Mesenchymal stem cell (in vitro differentiated cells and primary cell): ENCODE results near the gene TMEM178B.

Experiments
- DNase-seq: peaks from one replicate; pipeline ENCODE4 v3.0.0-alpha.2; 2013
- H2AFZ ChIP-seq: one replicate; pipeline ENCODE4 v1.6.1; 2013; ENCODE audit warnings: low read depth, mild to moderate bottlenecking, control low read depth, inconsistent platforms, low read length, moderate library complexity
- H2AK5ac ChIP-seq: 2 replicates; pipeline ENCODE4 v1.6.1; 2013; ENCODE audit warnings: low read length, moderate library complexity, mild to moderate bottlenecking, inconsistent platforms; ENCODE audit not compliant: severe bottlenecking
- H2BK120ac ChIP-seq: one replicate; pipeline ENCODE4 v1.6.1; 2013; ENCODE audit warnings: low read depth, mild to moderate bottlenecking, inconsistent platforms, low read length, moderate library complexity
- H2BK12ac ChIP-seq, 2 experiments: one replicate each; pipeline ENCODE4 v1.6.1; 2013; ENCODE audit warnings: inconsistent platforms in 2 of 2, low read length in 2 of 2, mild to moderate bottlenecking in 2 of 2, moderate library complexity in 2 of 2, control low read depth in 1 of 2
- H2BK15ac ChIP-seq: one replicate; pipeline ENCODE4 v1.6.1; 2013; ENCODE audit warnings: mild to moderate bottlenecking, low read depth, inconsistent platforms; ENCODE audit not compliant: poor library complexity, severe bottlenecking
- H2BK5ac ChIP-seq: 2 replicates; pipeline ENCODE4 v1.6.1; 2013; ENCODE audit warnings: low read depth, mild to moderate bottlenecking, low read length, control low read depth, inconsistent platforms; ENCODE audit not compliant: poor library complexity, severe bottlenecking
- H3K14ac ChIP-seq, 2 experiments: one replicate each; pipeline ENCODE4 v1.6.1; 2013; ENCODE audit warnings: inconsistent platforms in 2 of 2, low read length in 2 of 2, control low read depth in 1 of 2, mild to moderate bottlenecking in 1 of 2, moderate library complexity in 1 of 2
- H3K18ac ChIP-seq, 2 experiments: one replicate each; pipeline ENCODE4 v1.6.1; 2013; ENCODE audit warnings: inconsistent platforms in 2 of 2, low read length in 2 of 2, control low read depth in 1 of 2, low read depth in 1 of 2, mild to moderate bottlenecking in 1 of 2
- H3K23ac ChIP-seq, 2 experiments: one replicate each; pipeline ENCODE4 v1.6.1; 2013; ENCODE audit warnings: inconsistent platforms in 2 of 2, low read length in 2 of 2, mild to moderate bottlenecking in 2 of 2, moderate library complexity in 2 of 2, control low read depth in 1 of 2
- H3K27ac ChIP-seq: 2 replicates; pipeline ENCODE4 v1.5.1; 2013; ENCODE audit warnings: mild to moderate bottlenecking, moderate library complexity, low read length, control low read depth, inconsistent platforms; ENCODE audit not compliant: poor library complexity, severe bottlenecking
- H3K27me3 ChIP-seq, 2 experiments: 2 replicates each; pipeline versions ENCODE4 v1.6.1 to v1.7.0; 2013; ENCODE audit warnings: low read length in 2 of 2, mild to moderate bottlenecking in 2 of 2, moderate library complexity in 2 of 2, control low read depth in 1 of 2, inconsistent platforms in 1 of 2; ENCODE audit not compliant: control insufficient read depth in 1 of 2, insufficient read depth in 1 of 2
- H3K36me3 ChIP-seq, 2 experiments: 2 replicates each; pipeline versions ENCODE4 v1.6.1 to v1.7.0; 2013; ENCODE audit warnings: low read length in 2 of 2, control low read depth in 1 of 2, inconsistent platforms in 1 of 2, low read depth in 1 of 2, mild to moderate bottlenecking in 1 of 2; ENCODE audit not compliant: insufficient read depth in 2 of 2, control insufficient read depth in 1 of 2
- H3K4ac ChIP-seq, 2 experiments: one replicate each; pipeline ENCODE4 v1.6.1; 2013; ENCODE audit warnings: inconsistent platforms in 2 of 2, low read length in 2 of 2, mild to moderate bottlenecking in 2 of 2, moderate library complexity in 2 of 2, control low read depth in 1 of 2, low read depth in 1 of 2
- H3K4me1 ChIP-seq: 2 replicates; pipeline ENCODE4 v1.6.1; 2013; ENCODE audit warnings: low read depth, low read length, control low read depth; ENCODE audit not compliant: control insufficient read depth, insufficient read depth
- H3K4me2 ChIP-seq: 2 replicates; pipeline ENCODE4 v1.6.1; 2013; ENCODE audit warnings: low read length, mild to moderate bottlenecking, inconsistent platforms; ENCODE audit not compliant: poor library complexity, severe bottlenecking
- H3K4me3 ChIP-seq, 2 experiments: 2 replicates each; pipeline versions ENCODE4 v1.5.1 to v1.7.0; 2013; ENCODE audit warnings: low read length in 2 of 2, mild to moderate bottlenecking in 2 of 2, control low read depth in 1 of 2, low read depth in 1 of 2; ENCODE audit not compliant: insufficient read depth in 1 of 2
- H3K79me1 ChIP-seq: replicated peaks from 2 replicates; pipeline ENCODE4 v1.6.1; 2013; ENCODE audit warnings: mild to moderate bottlenecking, control low read depth, low read length, inconsistent platforms; ENCODE audit not compliant: poor library complexity, severe bottlenecking
- H3K9ac ChIP-seq: 2 replicates; pipeline ENCODE4 v1.7.0; 2013; ENCODE audit warnings: mild to moderate bottlenecking, low read length, moderate library complexity
- H3K9me3 ChIP-seq: 2 replicates; pipeline ENCODE4 v1.7.0; 2013; ENCODE audit warnings: mild to moderate bottlenecking, low read length; ENCODE audit not compliant: control insufficient read depth
- H4K8ac ChIP-seq: one replicate; pipeline ENCODE4 v1.6.1; 2013; ENCODE audit warnings: inconsistent platforms, mild to moderate bottlenecking, low read length, moderate library complexity
- H4K91ac ChIP-seq: one replicate; pipeline ENCODE4 v1.6.1; 2013; ENCODE audit warnings: mild to moderate bottlenecking, low read length, inconsistent platforms
- WGBS: methylation state at CpG from one replicate; pipeline ENCODE4 v1.1.7; 2013; ENCODE audit warnings: mixed read lengths; 5-methylcytosine and 5-hydroxymethylcytosine counted together

Gene TMEM178B

GRCh38 chr7:141201145-141201885 is 127.5 kb downstream of the TMEM178B start:
- Histone ChIP-seq H3K27me3 (peaks cover 0 to 9% of the 10 kb centered on the region in 2 experiments), H3K4ac (no peak overlapping the region), H3K4me3 (no peak overlapping the region), H3K36me3 (no peaks in the 10 kb centered on the region), H3K4me2 (no peak overlapping the region), H3K23ac (no peak overlapping the region), H2AK5ac (no peak overlapping the region), H2BK15ac (no peak overlapping the region), H3K4me1 (peaks cover 3% of the 10 kb centered on the region), H2BK5ac (no peak overlapping the region), H4K8ac (no peak overlapping the region), H2BK120ac (no peak overlapping the region), H4K91ac (no peak overlapping the region), H3K9me3 (no peaks in the 10 kb centered on the region), H3K27ac (no peak overlapping the region), H2AFZ (no peak overlapping the region), H3K79me1 (peaks cover 5% of the 10 kb centered on the region), H3K14ac (no peak overlapping the region), H2BK12ac (no peak overlapping the region), H3K9ac (no peak overlapping the region), H3K18ac (no peak overlapping the region)
- no peak for DNase-seq
- 80% methylated on average over 11 of the region's 11 CpGs for WGBS

GRCh38 chr7:141202535-141202934 is 128.7 kb downstream of the TMEM178B start:
- no peak overlapping the region for H3K9ac ChIP-seq
- no peak overlapping the region for H3K27ac ChIP-seq
- 63% methylated on average over 3 of the region's 4 CpGs for WGBS
- H3K23ac ChIP-seq, result no peak overlapping the region
- H2BK12ac ChIP-seq, result no peak overlapping the region
- no peaks in the 10 kb centered on the region for H3K36me3 ChIP-seq
- peaks cover 0 to 9% of the 10 kb centered on the region in 2 experiments for H3K27me3 ChIP-seq
- no peak overlapping the region for H3K4me2 ChIP-seq
- H3K14ac ChIP-seq, result no peak overlapping the region
- H2AK5ac ChIP-seq, result no peak overlapping the region
- no peak overlapping the region for H3K4ac ChIP-seq
- no peaks in the 10 kb centered on the region for H3K9me3 ChIP-seq
- no peak overlapping the region for H2BK5ac ChIP-seq
- no peak overlapping the region for H3K4me3 ChIP-seq
- H2BK15ac ChIP-seq, result no peak overlapping the region
- H3K4me1 ChIP-seq, result peaks cover 3% of the 10 kb centered on the region
- H2BK120ac ChIP-seq, result no peak overlapping the region
- H3K79me1 ChIP-seq, result peaks cover 5% of the 10 kb centered on the region
- no peak overlapping the region for H3K18ac ChIP-seq
- no peak for DNase-seq
- H4K8ac ChIP-seq, result no peak overlapping the region
- no peak overlapping the region for H4K91ac ChIP-seq
- H2AFZ ChIP-seq, result no peak overlapping the region

GRCh38 chr7:141203177-141203576 is 129.3 kb downstream of the TMEM178B start:
- no peak overlapping the region for H3K18ac ChIP-seq
- no peak overlapping the region for H4K8ac ChIP-seq
- H3K36me3 ChIP-seq, result no peaks in the 10 kb centered on the region
- no peak overlapping the region for H3K4me2 ChIP-seq
- H4K91ac ChIP-seq, result no peak overlapping the region
- H2AFZ ChIP-seq, result no peak overlapping the region
- no peaks in the 10 kb centered on the region for H3K9me3 ChIP-seq
- H3K9ac ChIP-seq, result no peak overlapping the region
- no peak overlapping the region for H3K23ac ChIP-seq
- no peak overlapping the region for H2BK15ac ChIP-seq
- no peak overlapping the region for H3K4ac ChIP-seq
- H3K14ac ChIP-seq, result no peak overlapping the region
- H2BK120ac ChIP-seq, result no peak overlapping the region
- H3K27ac ChIP-seq, result no peak overlapping the region
- no peak overlapping the region for H2BK5ac ChIP-seq
- 77% methylated on average over 5 of the region's 6 CpGs for WGBS
- H3K27me3 ChIP-seq, result peaks cover 0 to 9% of the 10 kb centered on the region in 2 experiments
- no peak overlapping the region for H2AK5ac ChIP-seq
- H2BK12ac ChIP-seq, result no peak overlapping the region
- H3K4me3 ChIP-seq, result no peak overlapping the region
- peaks cover 2% of the 10 kb centered on the region for H3K4me1 ChIP-seq
- DNase-seq, result no peak
- H3K79me1 ChIP-seq, result peaks cover 4% of the 10 kb centered on the region

GRCh38 chr7:141203586-141203985 is 129.7 kb downstream of the TMEM178B start:
- 43% methylated on average over 4 of the region's 4 CpGs for WGBS
- Histone ChIP-seq H3K9me3 (no peaks in the 10 kb centered on the region), H3K18ac (no peak overlapping the region)

More at GRCh38 chr7:141203586-141203985, 129.7 kb downstream of the TMEM178B start:
- Histone ChIP-seq H3K79me1 (peaks cover 5% of the 10 kb centered on the region), H3K14ac (no peak overlapping the region), H2BK15ac (no peak overlapping the region), H3K9ac (no peak overlapping the region), H2BK5ac (no peak overlapping the region), H3K36me3 (no peaks in the 10 kb centered on the region), H2BK12ac (no peak overlapping the region), H3K4me2 (no peak overlapping the region), H3K27ac (no peak overlapping the region), H2BK120ac (no peak overlapping the region), H3K23ac (no peak overlapping the region), H3K27me3 (peaks cover 0 to 9% of the 10 kb centered on the region in 2 experiments), H3K4ac (no peak overlapping the region), H2AFZ (no peak overlapping the region), H3K4me3 (no peak overlapping the region), H3K4me1 (peaks cover 1% of the 10 kb centered on the region), H2AK5ac (no peak overlapping the region), H4K8ac (no peak overlapping the region), H4K91ac (no peak overlapping the region)
- no peak for DNase-seq
